ENCODE results near the gene PLA2G4B.

- TF ChIP-seq TAF1 (IDR thresholded peaks at IDR 0.05; ENCODE audit: low read depth, low read length) = no peak
- no peak for TF ChIP-seq POLR2AphosphoS5 (IDR thresholded peaks at IDR 0.05; ENCODE audit: low read depth, low read length)
- no peak for TF ChIP-seq POLR2A (IDR thresholded peaks at IDR 0.05; ENCODE audit: low read depth, low read length)
Observed at GRCh38 chr15:41893422-41894250, 55.0 kb downstream of the PLA2G4B start, which contains the start of gene SPTBN5.

All from GM12891 (cell line).